NCI-H2107 (cell line): ENCODE results near the gene POLH.

ENCODE experiments used
- DNase-seq: peaks from one replicate; lab custom pipeline; 2025; lab: John Stamatoyannopoulos, UW

POLH gene

GRCh38 chr6:43606019-43606418 lies 30.0 kb downstream of the POLH start:
- no peak for DNase-seq

GRCh38 chr6:43608310-43608763 lies 32.4 kb downstream of the POLH start:
- peak; percentile 12 for DNase-seq

GRCh38 chr6:43608807-43609206 lies 32.8 kb downstream of the POLH start:
- DNase-seq, result no peak

- no peak for DNase-seq
Observed at GRCh38 chr6:43609402-43609801, 33.4 kb downstream of the POLH start.

GRCh38 chr6:43610431-43610830 lies 34.4 kb downstream of the POLH start:
- DNase-seq, result no peak

- no peak for DNase-seq
Observed at GRCh38 chr6:43613721-43614395, 37.9 kb downstream of the POLH start.

- no peak for DNase-seq
Observed at GRCh38 chr6:43614396-43614730, 38.4 kb downstream of the POLH start.

GRCh38 chr6:43616725-43617472 lies 40.9 kb downstream of the POLH start:
- no peak for DNase-seq

- no peak for DNase-seq
Observed at GRCh38 chr6:43621078-43621835, 45.3 kb downstream of the POLH start.

GRCh38 chr6:43621836-43622180 lies 45.8 kb downstream of the POLH start:
- DNase-seq, result no peak

GRCh38 chr6:43622541-43622940 lies 46.6 kb downstream of the POLH start:
- DNase-seq, result no peak

GRCh38 chr6:43623880-43624785 lies 48.1 kb downstream of the POLH start:
- DNase-seq, result no peak

GRCh38 chr6:43624786-43625288 lies 48.9 kb downstream of the POLH start:
- DNase-seq, result no peak

GRCh38 chr6:43625393-43625992 lies 49.5 kb downstream of the POLH start:
- DNase-seq, result no peak

- peak; percentile 10 for DNase-seq
Observed at GRCh38 chr6:43627008-43627825, 51.2 kb downstream of the POLH start.

GRCh38 chr6:43628393-43629103 lies 52.6 kb downstream of the POLH start:
- DNase-seq, result no peak

GRCh38 chr6:43629104-43629504 lies 53.1 kb downstream of the POLH start, which contains the start of gene GTPBP2:
TSS of gene GTPBP2 (minus strand) at chr6:43629264. CDS start at chr6:43629162, 102 bp downstream.
- peak; percentile 77 for DNase-seq

GRCh38 chr6:43629505-43630300 lies 53.7 kb downstream of the POLH start:
- peak; percentile 69 for DNase-seq
